T follicular helper cell (primary cell): ENCODE measurements around the gene ADAMTSL3.

Source experiments
- DNase-seq: peaks from one replicate; pipeline ENCODE4 v3.0.0-alpha.2; 2020; ENCODE audit warnings: low read depth
- total RNA-seq, 2 experiments: gene quantifications; one replicate each; lab custom pipeline; 2026; lab: John Stamatoyannopoulos, UW

The ADAMTSL3 gene, protein sequence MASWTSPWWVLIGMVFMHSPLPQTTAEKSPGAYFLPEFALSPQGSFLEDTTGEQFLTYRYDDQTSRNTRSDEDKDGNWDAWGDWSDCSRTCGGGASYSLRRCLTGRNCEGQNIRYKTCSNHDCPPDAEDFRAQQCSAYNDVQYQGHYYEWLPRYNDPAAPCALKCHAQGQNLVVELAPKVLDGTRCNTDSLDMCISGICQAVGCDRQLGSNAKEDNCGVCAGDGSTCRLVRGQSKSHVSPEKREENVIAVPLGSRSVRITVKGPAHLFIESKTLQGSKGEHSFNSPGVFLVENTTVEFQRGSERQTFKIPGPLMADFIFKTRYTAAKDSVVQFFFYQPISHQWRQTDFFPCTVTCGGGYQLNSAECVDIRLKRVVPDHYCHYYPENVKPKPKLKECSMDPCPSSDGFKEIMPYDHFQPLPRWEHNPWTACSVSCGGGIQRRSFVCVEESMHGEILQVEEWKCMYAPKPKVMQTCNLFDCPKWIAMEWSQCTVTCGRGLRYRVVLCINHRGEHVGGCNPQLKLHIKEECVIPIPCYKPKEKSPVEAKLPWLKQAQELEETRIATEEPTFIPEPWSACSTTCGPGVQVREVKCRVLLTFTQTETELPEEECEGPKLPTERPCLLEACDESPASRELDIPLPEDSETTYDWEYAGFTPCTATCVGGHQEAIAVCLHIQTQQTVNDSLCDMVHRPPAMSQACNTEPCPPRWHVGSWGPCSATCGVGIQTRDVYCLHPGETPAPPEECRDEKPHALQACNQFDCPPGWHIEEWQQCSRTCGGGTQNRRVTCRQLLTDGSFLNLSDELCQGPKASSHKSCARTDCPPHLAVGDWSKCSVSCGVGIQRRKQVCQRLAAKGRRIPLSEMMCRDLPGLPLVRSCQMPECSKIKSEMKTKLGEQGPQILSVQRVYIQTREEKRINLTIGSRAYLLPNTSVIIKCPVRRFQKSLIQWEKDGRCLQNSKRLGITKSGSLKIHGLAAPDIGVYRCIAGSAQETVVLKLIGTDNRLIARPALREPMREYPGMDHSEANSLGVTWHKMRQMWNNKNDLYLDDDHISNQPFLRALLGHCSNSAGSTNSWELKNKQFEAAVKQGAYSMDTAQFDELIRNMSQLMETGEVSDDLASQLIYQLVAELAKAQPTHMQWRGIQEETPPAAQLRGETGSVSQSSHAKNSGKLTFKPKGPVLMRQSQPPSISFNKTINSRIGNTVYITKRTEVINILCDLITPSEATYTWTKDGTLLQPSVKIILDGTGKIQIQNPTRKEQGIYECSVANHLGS (N-terminal part only)
- total RNA-seq = 0.06 to 0.09 reads per million in 2 experiments

DNA sequence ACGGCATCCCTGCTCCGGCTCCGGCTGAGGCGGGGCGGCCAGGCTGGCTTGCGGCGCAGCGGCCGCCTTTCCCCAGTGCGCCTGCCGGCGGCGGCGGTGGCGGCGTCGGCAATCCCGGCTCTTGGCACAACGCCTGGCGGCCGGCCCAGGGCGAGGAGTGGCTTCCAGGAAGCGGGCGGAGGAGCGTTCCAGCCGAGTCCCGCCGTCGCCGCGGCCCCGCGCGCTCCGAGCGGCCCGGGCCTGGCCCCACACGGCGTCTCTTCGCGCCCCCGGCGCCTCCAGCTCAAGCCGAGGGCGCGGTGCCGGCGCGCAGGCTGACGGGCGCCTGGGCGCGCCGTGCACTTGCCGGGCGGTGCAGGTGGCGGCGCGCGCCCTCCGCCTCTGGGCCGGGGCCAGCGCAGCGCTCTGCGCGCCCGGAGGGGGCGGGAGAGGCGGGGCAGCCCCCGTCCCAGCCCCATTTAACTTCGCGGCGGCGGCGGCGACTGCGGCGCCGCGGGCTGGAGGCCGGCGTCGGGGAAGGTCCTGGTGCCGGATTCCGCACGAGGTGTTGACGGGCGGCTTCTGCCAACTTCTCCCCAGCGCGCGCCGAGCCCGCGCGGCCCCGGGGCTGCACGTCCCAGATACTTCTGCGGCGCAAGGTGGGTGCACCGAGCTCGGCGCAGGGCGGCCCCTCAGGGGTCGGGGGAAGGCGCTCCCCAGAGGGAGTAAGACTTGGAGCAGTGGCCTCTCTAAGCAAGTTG, at the start of gene ADAMTSL3:
TSS of gene ADAMTSL3 (plus strand) at position 485 of the 740 bp plus-strand sequence. CDS start 1,639 bp downstream, outside the sequence.
- DNase-seq = no peak

DNA sequence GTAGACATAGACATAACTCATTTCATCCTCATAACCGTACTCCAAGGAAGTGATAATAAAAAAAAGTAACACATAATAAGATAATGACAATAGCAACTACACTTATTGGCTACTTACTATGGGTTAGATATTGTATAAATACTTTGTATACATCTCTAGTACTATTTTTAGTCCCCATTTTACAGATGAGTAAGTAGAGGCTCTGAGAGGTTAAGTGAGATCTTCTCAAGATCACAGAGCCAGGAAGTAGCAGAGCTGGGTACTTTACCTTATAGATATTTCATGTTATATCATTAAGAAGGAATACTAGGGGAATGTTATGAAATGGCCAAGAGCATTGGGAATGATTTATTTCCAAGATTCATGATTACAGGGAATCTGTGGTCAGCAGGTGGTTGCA, 49.4 kb upstream of the ADAMTSL3 start:
- no peak for DNase-seq

DNA sequence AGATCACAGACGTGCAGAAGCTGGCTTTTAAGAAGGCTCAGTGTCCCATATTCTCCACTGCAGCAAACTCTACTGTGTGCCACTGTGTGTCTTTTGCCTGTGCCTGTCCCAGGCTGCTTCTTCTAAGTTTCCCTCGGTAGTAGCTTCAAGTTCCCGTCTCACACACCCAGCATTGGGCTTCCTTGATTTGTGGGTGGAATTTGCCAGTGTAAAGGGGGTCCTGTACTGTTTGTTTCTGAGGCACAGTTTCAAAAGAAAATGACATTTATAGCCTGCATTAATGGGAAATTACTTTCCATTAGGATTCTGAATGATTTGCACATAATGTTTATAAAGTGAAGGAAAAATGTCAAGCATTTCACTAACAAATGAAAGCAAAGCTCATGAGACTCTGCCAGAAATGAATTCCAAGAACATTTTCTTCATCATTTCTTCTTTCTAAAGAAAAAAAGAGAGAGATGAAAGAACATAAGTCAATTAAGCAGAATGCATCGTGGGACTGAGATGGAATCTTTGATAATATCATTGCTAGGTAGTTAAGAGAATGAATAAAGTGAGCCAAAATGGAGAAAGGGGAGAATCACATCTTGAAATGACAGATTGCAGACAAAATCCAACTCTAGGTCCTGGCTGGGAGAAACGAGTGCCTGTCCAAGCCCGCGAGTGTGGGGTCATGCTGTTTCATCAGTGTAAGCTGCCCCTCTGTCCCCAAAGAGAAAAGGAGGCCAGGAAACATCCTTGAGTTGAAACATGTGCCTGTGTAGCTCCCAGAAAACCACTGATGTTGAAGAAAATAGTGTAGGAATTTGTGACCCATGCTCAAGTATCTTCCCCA, 48.6 kb upstream of the ADAMTSL3 start:
- DNase-seq = no peak

DNA sequence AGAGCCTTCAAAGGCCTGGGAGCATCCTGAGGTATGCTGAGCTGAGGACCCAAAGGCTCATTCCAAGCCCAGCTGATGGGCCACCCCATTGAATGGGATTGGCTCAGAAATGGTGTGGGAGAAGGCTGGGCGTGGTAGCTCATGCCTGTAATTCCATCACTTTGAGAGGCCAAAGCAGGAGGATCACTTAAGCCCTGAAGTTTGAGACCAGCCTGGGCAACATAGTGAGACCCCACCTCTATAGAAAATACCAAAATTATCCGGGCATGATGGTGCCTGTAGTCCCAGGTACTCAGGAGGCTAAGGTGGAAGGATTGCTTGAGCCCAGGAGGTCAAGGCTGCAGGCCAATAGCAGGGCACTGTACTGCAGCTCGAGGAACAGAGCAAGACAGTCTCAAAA, 43.8 kb upstream of the ADAMTSL3 start:
- DNase-seq = no peak

DNA sequence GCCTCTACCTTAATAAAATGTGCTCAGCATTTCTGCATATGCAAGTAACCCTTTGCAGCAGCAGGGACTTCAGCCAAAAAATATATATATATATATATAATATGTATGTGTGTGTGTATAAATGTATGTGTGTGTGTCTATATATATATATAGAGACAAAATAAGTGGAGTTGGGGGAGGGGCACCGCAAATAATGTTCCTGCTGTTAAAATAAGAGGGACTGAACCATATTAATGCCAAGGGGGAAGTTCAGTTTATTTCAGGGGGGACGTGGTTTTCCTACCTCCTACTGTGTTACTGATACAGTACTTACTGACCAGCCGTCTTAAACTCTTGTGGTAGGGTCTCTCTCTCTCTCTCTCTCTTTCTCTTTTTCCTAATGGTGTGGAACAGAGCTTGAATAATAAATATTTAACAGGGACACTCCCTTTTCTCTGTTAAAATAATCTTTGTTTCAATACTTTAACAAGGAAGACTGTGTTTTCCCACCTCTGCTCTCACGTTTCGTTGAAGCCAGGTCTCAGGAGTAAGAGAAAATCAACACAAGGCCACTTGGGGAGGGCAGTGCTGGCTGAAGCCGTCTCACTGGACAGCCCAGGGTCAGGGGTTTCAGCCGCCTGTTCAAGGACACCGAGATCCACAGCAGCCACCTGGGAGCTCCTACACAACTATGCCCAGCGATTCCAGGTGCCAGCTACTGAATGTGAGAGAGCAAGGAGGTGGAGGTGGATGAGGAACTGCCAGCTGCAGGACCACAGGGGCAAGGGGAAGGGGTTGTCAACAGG, 42.8 kb upstream of the ADAMTSL3 start:
- no peak for DNase-seq

DNA sequence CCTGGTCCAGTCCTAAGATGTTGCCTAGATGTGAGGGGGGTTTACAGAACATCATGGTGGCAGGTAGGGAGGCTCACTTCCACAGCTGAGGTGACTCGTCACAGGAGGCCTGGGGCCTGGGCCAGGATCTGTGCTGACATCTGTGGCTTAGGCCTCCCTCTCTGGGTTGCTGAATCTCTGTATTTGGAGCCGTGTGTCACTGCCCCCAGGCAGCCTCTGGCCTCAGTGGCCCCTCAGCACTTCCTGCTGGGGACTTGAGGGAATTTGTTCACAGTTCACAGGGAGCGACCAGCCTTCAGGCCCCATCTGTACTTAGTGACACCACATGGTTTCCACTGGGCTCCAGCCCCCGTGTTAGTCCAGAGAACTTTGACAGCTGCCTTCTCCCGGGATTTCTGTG, 41.7 kb upstream of the ADAMTSL3 start:
- no peak for DNase-seq

DNA sequence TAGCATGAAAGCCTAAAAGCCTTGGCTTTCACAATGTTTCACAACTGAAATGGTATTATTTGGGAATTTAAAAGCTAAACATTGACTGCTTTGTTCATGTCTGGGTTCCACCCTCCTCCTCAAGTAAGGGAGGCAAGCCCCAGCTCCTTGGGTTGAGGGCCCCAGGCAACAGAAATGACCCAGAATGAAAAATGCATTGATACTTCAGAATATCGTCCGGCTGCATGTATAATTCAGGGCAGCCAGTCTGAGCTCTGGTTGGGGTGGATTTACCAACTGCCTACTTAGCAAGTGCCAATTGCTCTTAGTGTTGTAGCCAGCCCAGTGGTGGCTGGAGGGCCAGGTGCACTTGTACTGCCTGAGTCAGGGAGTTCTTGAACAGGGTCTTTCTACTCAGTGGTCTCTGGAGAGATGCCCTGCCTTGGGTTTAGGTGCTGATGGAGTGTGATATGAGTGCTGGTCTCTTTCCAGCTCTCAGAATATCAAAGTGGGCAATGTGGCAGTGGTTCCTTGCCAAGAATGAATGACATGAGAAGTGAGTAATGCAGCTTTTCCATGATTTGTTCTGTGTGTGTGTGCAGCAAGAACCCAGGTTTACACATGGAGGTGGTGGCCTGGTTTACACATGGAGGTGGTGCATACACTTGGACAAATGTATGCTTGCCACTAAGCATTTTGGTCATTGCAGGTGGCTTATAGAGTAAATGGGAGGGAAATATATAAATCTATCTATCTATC, 40.9 kb upstream of the ADAMTSL3 start:
- DNase-seq = no peak

DNA sequence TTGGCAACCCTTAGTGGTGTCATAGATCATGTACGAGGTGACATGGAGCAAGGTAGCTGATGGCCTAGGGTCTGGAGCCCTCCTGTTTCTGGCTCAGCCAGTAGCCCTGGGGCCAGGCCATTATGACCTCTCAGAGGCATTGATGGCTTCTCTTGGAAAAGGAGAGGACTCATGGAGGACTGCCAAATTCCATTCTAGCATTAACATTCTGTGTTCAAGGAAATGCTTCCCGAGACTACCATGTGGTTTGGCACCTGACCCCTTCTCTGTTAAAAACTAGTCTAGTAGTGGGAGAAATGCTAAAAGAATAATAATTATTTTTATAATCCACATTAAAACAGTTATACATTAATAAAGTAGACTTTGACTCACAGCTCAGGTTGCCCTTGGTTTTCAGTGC, 40.2 kb upstream of the ADAMTSL3 start:
- no peak for DNase-seq

DNA sequence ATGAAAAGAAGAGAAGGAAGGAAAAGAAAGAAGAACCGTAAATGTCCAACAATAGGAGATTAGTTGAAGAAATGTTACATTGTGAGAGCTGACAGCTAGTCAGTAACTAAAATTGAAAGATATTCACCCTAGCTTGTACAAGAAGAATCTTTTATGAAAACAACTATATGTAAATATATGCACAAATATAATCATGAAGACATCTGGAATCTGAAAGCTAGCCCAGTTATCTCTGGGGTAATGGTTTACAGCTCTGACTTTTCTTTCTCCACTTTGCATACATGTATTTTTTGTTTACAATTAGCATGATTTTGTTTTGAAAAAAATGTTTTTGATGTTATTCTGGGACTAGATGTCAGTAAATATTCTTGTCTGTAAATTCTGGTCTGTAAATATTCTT, 37.1 kb upstream of the ADAMTSL3 start:
- DNase-seq = no peak

DNA sequence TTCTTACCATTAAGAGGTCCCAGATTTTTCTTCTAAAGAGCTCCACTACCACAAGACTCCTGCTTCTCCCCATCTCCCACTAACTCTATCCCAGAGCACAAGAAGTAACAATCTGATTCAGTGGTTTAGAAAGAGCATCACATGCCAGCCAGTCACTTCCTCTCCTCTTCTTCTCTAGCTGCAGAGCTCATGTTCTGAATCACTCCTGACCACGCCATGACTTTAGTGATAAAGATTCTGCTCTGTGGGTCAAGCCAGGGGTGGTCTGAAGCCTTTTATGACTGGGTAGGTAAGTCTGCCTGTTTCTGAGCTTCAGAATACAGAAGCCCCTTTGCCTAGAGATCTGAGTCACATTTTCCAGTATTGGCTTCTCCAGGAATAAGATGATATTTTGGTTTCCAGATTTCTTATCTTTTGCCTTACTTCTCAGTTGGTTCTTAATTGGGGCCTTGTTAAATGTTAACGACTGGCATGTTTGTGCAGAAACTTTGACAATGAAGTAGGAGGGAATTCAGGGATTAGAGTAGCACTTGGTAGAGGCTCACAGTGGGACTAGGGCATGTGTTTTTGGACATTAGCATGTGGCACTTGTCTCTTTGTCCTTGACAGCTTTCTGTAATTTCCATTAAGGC, 27.6 kb upstream of the ADAMTSL3 start:
- no peak for DNase-seq

DNA sequence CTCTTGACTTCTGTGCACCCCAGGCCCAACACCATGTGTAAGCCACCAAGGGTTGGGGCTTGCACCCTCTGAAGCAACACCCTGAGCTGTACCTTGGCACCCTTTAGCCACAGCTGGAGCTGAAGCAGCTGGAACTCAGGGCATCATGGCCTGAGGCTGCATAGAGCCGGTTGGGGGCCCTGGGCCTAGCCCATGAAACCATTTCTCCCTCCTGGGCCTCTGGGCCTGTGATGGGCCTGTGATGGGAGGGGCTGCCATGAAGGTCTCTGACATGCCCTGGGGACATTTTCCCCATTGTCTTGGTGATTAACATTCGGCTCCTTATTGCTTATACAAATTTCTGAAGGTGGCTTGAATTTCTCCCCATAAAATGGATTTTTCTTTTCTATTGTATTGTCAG, 22.4 kb upstream of the ADAMTSL3 start:
- no peak for DNase-seq

DNA sequence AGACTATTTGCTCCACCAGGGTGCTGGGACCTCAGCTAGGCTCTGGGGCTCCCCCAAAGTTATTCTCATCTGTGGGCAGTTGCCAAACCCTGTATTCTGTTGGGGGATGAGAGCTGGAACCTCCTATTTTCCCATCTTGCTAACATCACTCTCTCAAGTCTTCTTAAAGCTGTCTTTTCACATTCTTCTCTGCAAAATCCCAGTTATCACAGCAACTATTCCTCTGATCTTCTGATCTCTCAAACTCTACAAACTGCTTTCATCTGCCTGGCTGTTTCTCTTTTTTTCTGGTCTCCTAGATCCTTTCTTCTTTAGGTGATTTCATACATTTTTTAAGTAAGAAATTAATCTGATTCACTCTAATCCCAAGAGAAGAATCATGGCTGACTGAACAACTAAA, 10.7 kb upstream of the ADAMTSL3 start:
- DNase-seq = no peak

DNA sequence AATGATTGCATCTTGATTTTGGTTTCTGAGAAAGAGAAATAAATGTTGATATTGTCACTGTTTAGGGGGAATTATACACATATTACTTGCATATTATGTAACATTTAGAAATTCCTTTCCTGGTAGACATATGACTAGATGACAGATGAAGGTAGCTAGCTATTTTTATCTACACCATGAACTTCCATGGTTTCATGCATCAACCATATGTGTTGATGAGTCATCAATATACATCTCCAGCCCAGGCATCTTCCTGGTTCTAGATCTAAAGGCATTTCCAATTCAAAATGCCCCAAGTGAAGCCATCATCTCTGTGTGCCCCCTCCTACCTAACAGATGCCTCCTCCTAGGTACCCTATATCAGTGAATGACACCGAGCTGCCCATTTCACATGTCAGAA, 9.5 kb upstream of the ADAMTSL3 start:
- DNase-seq = no peak

DNA sequence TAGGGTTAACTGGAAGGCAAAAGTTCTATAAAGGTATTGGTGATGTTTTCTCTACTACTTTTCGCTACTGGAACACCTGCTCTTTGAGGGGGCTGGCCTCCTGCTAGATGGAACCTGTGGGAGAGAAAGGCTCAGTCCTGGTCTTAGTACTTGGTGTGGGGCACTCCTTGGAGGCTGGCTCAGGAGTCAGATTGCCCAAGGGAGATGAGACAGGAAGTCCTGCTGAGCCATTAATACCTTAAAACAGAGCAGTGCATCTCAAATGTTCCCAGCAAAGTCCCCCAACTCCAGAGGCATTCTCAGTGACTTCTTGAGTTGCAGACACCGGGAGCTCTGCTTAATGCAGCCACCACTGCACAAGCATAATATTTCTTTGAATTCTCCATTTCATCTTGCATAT, 3.1 kb upstream of the ADAMTSL3 start:
- DNase-seq = no peak

DNA sequence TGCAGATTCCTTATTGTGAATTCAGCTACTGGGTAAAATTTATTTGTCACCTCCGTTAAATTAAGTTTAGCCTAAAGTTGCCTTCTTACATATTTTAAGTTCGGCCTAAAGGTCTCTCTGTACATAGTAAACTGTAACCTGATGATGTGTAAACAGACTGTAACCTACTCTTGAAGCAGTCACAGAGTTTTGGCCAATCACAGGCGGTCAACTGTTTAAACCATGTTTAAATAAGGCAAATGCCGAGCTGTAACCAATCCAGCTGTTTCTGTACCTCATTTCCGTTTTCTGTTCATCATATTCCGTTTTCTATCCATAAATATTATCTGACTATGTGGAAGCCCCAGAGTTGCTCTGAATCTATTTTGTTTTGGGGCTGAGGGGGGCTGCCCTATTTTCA, 2.4 kb upstream of the ADAMTSL3 start:
- DNase-seq = no peak

DNA sequence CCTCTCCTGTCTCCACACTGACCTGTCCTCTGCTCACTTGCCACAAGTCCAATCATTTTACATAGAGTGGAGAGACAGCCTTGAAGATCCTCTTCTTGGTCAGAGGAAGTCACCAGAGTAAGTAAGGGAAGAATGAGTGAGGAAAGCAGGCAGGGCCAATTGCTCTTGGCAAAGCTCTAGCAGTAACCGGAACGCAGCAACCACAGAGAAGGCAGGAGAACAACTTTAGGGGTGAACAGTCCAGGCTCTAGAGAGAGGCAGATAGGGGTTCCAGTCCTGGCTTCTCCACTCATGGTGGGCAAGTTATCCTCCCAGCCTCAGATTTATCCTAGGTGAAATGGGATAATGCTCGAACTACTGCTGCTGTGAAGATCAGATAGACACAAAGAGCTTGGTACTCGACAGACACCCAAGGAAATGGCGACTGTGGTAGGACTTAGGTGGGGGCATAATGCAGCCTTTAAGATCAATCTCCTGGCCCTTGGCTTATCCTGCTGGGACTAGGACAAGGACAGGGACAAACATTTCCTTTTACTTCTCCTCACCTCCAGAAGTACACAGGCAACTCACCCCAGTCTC, 1.2 kb upstream of the ADAMTSL3 start:
- no peak for DNase-seq

DNA sequence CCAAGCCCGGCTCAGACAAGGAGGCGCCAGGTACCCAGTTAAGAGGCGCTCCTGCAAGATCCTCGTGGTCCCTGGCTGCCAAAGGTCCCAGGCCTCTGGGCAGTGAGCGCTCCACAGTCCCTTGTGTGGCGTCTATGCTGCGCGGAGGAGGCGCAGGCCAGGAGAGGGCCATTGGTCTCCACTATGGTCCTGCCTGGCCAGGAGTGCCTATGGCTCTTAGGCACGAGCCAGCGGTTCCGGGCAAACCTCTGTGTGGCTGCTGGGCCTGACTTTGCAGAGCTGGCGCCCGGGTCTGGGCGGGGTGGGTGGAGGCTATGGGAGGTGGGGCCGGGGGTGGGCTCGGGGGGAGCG, 660 bp upstream of the ADAMTSL3 start:
- no peak for DNase-seq
